NCI-H526 (cell line): ENCODE data around the gene LILRB3.
"Not testable (repeated sequence)": the region's sequence is repeated elsewhere in the genome, so short reads cannot be mapped to it uniquely, and the experiment has no call there.

Source experiments
- DNase-seq, 2 experiments: peaks; one replicate each; lab custom pipeline; 2025; lab: John Stamatoyannopoulos, UW

The LILRB3 gene

GRCh38 chr19:54222474-54223276, at the start of gene LILRB3:
Gene LILRB3, minus strand, starts transcription at chr19:54223007. Its CDS starts 31 bp downstream, at chr19:54222976.
- not testable (repeated sequence) for DNase-seq

GRCh38 chr19:54272181-54272580, 49.4 kb upstream of the LILRB3 start:
- DNase-seq: not testable (repeated sequence)

- not testable (repeated sequence) for DNase-seq
Observed at GRCh38 chr19:54271587-54271986, 48.8 kb upstream of the LILRB3 start.

GRCh38 chr19:54271106-54271505, 48.3 kb upstream of the LILRB3 start:
- no peak for DNase-seq

GRCh38 chr19:54268936-54269335, 46.1 kb upstream of the LILRB3 start:
- DNase-seq: no peak

GRCh38 chr19:54266133-54266532, 43.3 kb upstream of the LILRB3 start:
- DNase-seq: peak; percentile 60 to 94

GRCh38 chr19:54262470-54262869, 39.7 kb upstream of the LILRB3 start:
- no peak for DNase-seq

- DNase-seq: no peak
Observed at GRCh38 chr19:54262066-54262465, 39.3 kb upstream of the LILRB3 start.

- DNase-seq: no peak
Observed at GRCh38 chr19:54257116-54257480, 34.3 kb upstream of the LILRB3 start, which contains the start of gene LILRB5. Gene LILRB5, minus strand, starts transcription at chr19:54257273. Its CDS starts 80 bp downstream, at chr19:54257193.

GRCh38 chr19:54256250-54257115, 33.7 kb upstream of the LILRB3 start:
- DNase-seq: no peak

- DNase-seq: no peak
Observed at GRCh38 chr19:54255105-54255775, 32.4 kb upstream of the LILRB3 start.

- DNase-seq: no peak
Observed at GRCh38 chr19:54254195-54254906, 31.5 kb upstream of the LILRB3 start.

- peak in 1 of 2 experiments; percentile 27 for DNase-seq
Observed at GRCh38 chr19:54253331-54254194, 30.8 kb upstream of the LILRB3 start.

- no peak for DNase-seq
Observed at GRCh38 chr19:54252845-54253244, 30.0 kb upstream of the LILRB3 start.

GRCh38 chr19:54252243-54252642, 29.4 kb upstream of the LILRB3 start:
- DNase-seq: no peak

GRCh38 chr19:54248016-54248601, 25.3 kb upstream of the LILRB3 start:
- DNase-seq: no peak

- no peak for DNase-seq
Observed at GRCh38 chr19:54247106-54247930, 24.5 kb upstream of the LILRB3 start.

- no peak for DNase-seq
Observed at GRCh38 chr19:54245936-54246335, 23.1 kb upstream of the LILRB3 start.

GRCh38 chr19:54243809-54244208, 21.0 kb upstream of the LILRB3 start:
- DNase-seq: not testable (repeated sequence)
